LNCaP clone FGC (cell line): ENCODE results near the gene NCK2.
"Not testable (repeated sequence)": the region's sequence is repeated elsewhere in the genome, so short reads cannot be mapped to it uniquely, and the experiment has no call there.

Experiments used
- DNase-seq: peaks from one replicate; pipeline ENCODE4 v3.0.0-alpha.2; 2011; ENCODE audit warnings: low read depth
- H3K4me3 ChIP-seq: 2 replicates; pipeline ENCODE4 v1.5.1; 2011; ENCODE audit warnings: mild to moderate bottlenecking, low read depth, low read length, control low read depth
- CTCF ChIP-seq: IDR thresholded peaks from 2 replicates; pipeline ENCODE4 v1.5.1; 2012; ENCODE audit warnings: mild to moderate bottlenecking; ENCODE audit not compliant: control insufficient read depth, insufficient read depth; ENCODE audit errors: extremely low read depth

NCK2 gene

GRCh38 chr2:105893011-105893995 is 148.6 kb downstream of the NCK2 start:
- no peak for TF ChIP-seq CTCF
- DNase-seq: no peak
- no peak overlapping the region for H3K4me3 ChIP-seq

- H3K4me3 ChIP-seq: no peak overlapping the region
- no peak for DNase-seq
- TF ChIP-seq CTCF: no peak
These were observed 149.7 kb downstream of the NCK2 start for GRCh38 chr2:105894327-105894944.

GRCh38 chr2:105895990-105896764 is 151.5 kb downstream of the NCK2 start:
- no peak for TF ChIP-seq CTCF
- no peak overlapping the region for H3K4me3 ChIP-seq
- no peak for DNase-seq

- DNase-seq: no peak
- H3K4me3 ChIP-seq: no peak overlapping the region
- TF ChIP-seq CTCF: no peak
These were observed 152.1 kb downstream of the NCK2 start for GRCh38 chr2:105896765-105897163.

GRCh38 chr2:105897694-105898093 is 153.0 kb downstream of the NCK2 start:
- not testable (repeated sequence) for H3K4me3 ChIP-seq, DNase-seq

GRCh38 chr2:105903051-105903674 is 158.5 kb downstream of the NCK2 start:
- no peak overlapping the region for H3K4me3 ChIP-seq
- no peak for TF ChIP-seq CTCF
- no peak for DNase-seq
